ENCODE measurements around the gene EPB41L3.
"Not testable (repeated sequence)": the region's sequence is repeated elsewhere in the genome, so short reads cannot be mapped to it uniquely, and the experiment has no call there.

Gene EPB41L3

GRCh38 chr18:5582076-5582475, 38.3 kb upstream of the EPB41L3 start:
- Histone ChIP-seq H3K9me3 (no peaks in the 10 kb centered on the region), H3K4me1 (no peaks in the 10 kb centered on the region), H3K36me3 (no peaks in the 10 kb centered on the region), H3K27me3 (no peaks in the 10 kb centered on the region), H3K27ac (no peak overlapping the region), H3K4me3 (no peak overlapping the region)
- DNase-seq: no peak
- no peak for TF ChIP-seq CTCF (IDR thresholded peaks at IDR 0.05)
- intact Hi-C loops (cut with DNase I; ENCODE audit: low total_unique reads): no loop called here

GRCh38 chr18:5574843-5575242, 31.0 kb upstream of the EPB41L3 start:
- DNase-seq: no peak
- H3K4me3 ChIP-seq: no peak overlapping the region
- intact Hi-C loops (cut with DNase I; ENCODE audit: low total_unique reads): no loop called here
- TF ChIP-seq CTCF (IDR thresholded peaks at IDR 0.05): no peak
- H3K4me1 ChIP-seq: no peaks in the 10 kb centered on the region
- H3K27ac ChIP-seq: no peak overlapping the region
- no peaks in the 10 kb centered on the region for H3K27me3 ChIP-seq
- no peaks in the 10 kb centered on the region for H3K9me3 ChIP-seq
- no peaks in the 10 kb centered on the region for H3K36me3 ChIP-seq

GRCh38 chr18:5571666-5572065, 27.9 kb upstream of the EPB41L3 start:
- Histone ChIP-seq H3K4me1 (no peaks in the 10 kb centered on the region), H3K4me3 (no peak overlapping the region), H3K27me3 (no peaks in the 10 kb centered on the region), H3K27ac (no peak overlapping the region), H3K9me3 (no peaks in the 10 kb centered on the region), H3K36me3 (no peaks in the 10 kb centered on the region)
- DNase-seq: no peak
- intact Hi-C loops (cut with DNase I; ENCODE audit: low total_unique reads): no loop called here
- no peak for TF ChIP-seq CTCF (IDR thresholded peaks at IDR 0.05)

- H3K27ac ChIP-seq; H3K27me3 ChIP-seq; H3K9me3 ChIP-seq; intact Hi-C loops (cut with DNase I; ENCODE audit: low total_unique reads); H3K4me1 ChIP-seq; H3K36me3 ChIP-seq; H3K4me3 ChIP-seq: not testable (repeated sequence)
- peak in 1 of 2 donors; percentile 78 for DNase-seq
These were observed 26.8 kb upstream of the EPB41L3 start for GRCh38 chr18:5570613-5571012.

- Histone ChIP-seq H3K36me3 (no peaks in the 10 kb centered on the region), H3K27ac (no peak overlapping the region), H3K27me3 (no peaks in the 10 kb centered on the region), H3K4me3 (no peak overlapping the region), H3K9me3 (no peaks in the 10 kb centered on the region), H3K4me1 (no peaks in the 10 kb centered on the region)
- no peak for DNase-seq
- no peak for TF ChIP-seq CTCF (IDR thresholded peaks at IDR 0.05)
- intact Hi-C loops (cut with DNase I; ENCODE audit: low total_unique reads): no loop called here
These were observed 24.6 kb upstream of the EPB41L3 start for GRCh38 chr18:5568416-5568815.

GRCh38 chr18:5558851-5559250, 15.1 kb upstream of the EPB41L3 start:
- no peaks in the 10 kb centered on the region for H3K4me1 ChIP-seq
- H3K36me3 ChIP-seq: no peaks in the 10 kb centered on the region
- H3K4me3 ChIP-seq: no peak overlapping the region
- H3K9me3 ChIP-seq: no peaks in the 10 kb centered on the region
- intact Hi-C loops (cut with DNase I; ENCODE audit: low total_unique reads): no loop called here
- no peak for DNase-seq
- no peak overlapping the region for H3K27ac ChIP-seq
- no peaks in the 10 kb centered on the region for H3K27me3 ChIP-seq
- no peak for TF ChIP-seq CTCF (IDR thresholded peaks at IDR 0.05)
